CD4-positive, alpha-beta T cell (primary cell): ENCODE data around the gene PHF14. TPM values are rescaled to one million over a fixed set of nuclear protein-coding genes. Genes with fewer than 3 reads are reported as not detected.

ENCODE experiments used
- ATAC-seq: fragments of 200-7000 bp; cut with Tn5 transposase; one replicate; pipeline ENCODE4 v1.10.0; 2022; ENCODE audit warnings: mild to moderate bottlenecking; ENCODE audit not compliant: poor library complexity
- CTCF ChIA-PET: fragments of 350-600 bp; sonication (Branson Sonifier 250); formaldehyde crosslinking; loops from one replicate; lab custom pipeline; 2021; ENCODE audit warnings: antibody characterized with exemption, inconsistent platforms; lab: Charles Lee
- POLR2A ChIA-PET: fragments of 350-600 bp; sonication (Branson Sonifier 250); formaldehyde crosslinking; loops from one replicate; lab custom pipeline; 2021; ENCODE audit warnings: antibody characterized with exemption, inconsistent platforms; lab: Charles Lee
- DNase-seq, 14 experiments: peaks; one replicate each; pipeline ENCODE4 v3.0.0-alpha.2; 2013 to 2020; ENCODE audit warnings: mixed read lengths in 2 of 14
- H3K27ac ChIP-seq, 2 donors: one replicate each; pipeline versions ENCODE4 v1.5.1 to v1.7.0; 2013; ENCODE audit warnings: low read length in 2 of 2, low read depth in 1 of 2, mild to moderate bottlenecking in 1 of 2
- H3K27me3 ChIP-seq, 2 experiments: 1 replicate in 1 of 2; 2 replicates in 1 of 2; pipeline versions ENCODE4 v1.6.1 to v1.7.0; 2013; ENCODE audit warnings: low read length in 2 of 2, control low read depth in 1 of 2, mild to moderate bottlenecking in 1 of 2, moderate library complexity in 1 of 2; ENCODE audit not compliant: insufficient read depth in 2 of 2, control insufficient read depth in 1 of 2
- H3K36me3 ChIP-seq: one replicate; pipeline ENCODE4 v1.6.1; 2013; ENCODE audit warnings: low read length, control low read depth; ENCODE audit not compliant: insufficient read depth
- H3K4me1 ChIP-seq: one replicate; pipeline ENCODE4 v1.6.1; 2013; ENCODE audit warnings: low read length, control low read depth; ENCODE audit not compliant: insufficient read depth
- H3K4me3 ChIP-seq: one replicate; pipeline ENCODE4 v1.5.1; 2013; ENCODE audit warnings: mild to moderate bottlenecking, low read length, moderate library complexity
- H3K9me3 ChIP-seq, 2 experiments: 1 replicate in 1 of 2; 2 replicates in 1 of 2; pipeline versions ENCODE4 v1.6.1 to v1.7.0; 2013; ENCODE audit warnings: low read length in 2 of 2, mild to moderate bottlenecking in 2 of 2, control low read depth in 1 of 2, moderate library complexity in 1 of 2; ENCODE audit not compliant: control insufficient read depth in 1 of 2, insufficient read depth in 1 of 2
- H3K27ac Mint-ChIP-seq: one replicate; pipeline ENCODE4 v1.8.0; 2020; ENCODE audit warnings: mixed read lengths
- H3K27me3 Mint-ChIP-seq: one replicate; pipeline ENCODE4 v1.8.0; 2021; ENCODE audit warnings: mixed read lengths
- H3K36me3 Mint-ChIP-seq: one replicate; pipeline ENCODE4 v1.8.0; 2021; ENCODE audit warnings: low read depth, mixed read lengths
- H3K4me1 Mint-ChIP-seq: one replicate; pipeline ENCODE4 v1.8.0; 2021; ENCODE audit warnings: low read depth, mixed read lengths
- H3K4me3 Mint-ChIP-seq: one replicate; pipeline ENCODE4 v1.8.0; 2020; ENCODE audit warnings: mild to moderate bottlenecking, mixed read lengths
- H3K9me3 Mint-ChIP-seq: one replicate; pipeline ENCODE4 v1.8.0; 2020; ENCODE audit warnings: mixed read lengths
- intact Hi-C, 2 experiments: fragments of 100-400 bp; cut with DNase I in 1 of 2; cut with micrococcal nuclease in 1 of 2; formaldehyde crosslinking; loops; one replicate each; pipeline versions ENCODE4 v1.15.1 to v1.9.0; 2023 to 2025; cut with DNase I, micrococcal nuclease
- total RNA-seq, 174 experiments: library from RNA in 2 of 174; stranded (reverse) in 2 of 174; gene quantifications; one replicate each; pipeline ENCODE4 v1.2.3 and lab custom pipeline; 2021 to 2026
- TF ChIP-seq, protein P1 (sequence below): fragments of 200-600 bp; IDR thresholded peaks from one replicate; pipeline ENCODE4 v1.8.0; 2022; ENCODE audit warnings: antibody characterized with exemption, mild to moderate bottlenecking

PHF14 gene
- total RNA-seq, 2 experiments from 2014 or later: 23.1 TPM

DNA sequence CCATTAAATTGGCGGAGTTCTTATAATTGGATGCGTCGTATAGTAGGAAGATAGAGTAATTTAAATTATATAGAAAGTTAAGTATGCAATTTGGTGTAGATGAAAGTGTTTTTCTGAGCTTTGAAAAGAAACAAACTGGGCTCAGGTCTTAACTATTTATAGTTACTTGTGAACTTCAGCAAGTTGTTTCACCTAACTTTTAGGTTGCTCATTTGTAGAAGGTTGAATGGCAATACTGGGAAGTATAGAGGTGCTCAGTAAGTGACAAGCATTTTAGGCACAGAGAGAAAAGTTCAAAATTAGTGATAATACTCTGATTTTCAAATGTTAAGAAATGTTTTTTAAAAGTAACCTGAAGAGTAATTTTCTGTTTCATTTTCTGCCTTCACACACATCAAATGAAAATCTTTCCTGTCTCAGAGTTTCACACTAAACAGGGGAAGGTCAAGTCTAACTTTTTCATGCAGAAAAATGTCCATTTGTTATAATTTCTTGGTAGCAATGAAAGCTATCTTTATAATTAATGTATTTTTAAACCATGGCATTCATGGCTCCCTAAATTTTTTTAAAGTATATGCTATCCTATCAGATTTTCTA is 146.5 kb downstream of the PHF14 start:
- Histone ChIP-seq H3K27me3 (no peaks in the 10 kb centered on the region), H3K27ac (no peak overlapping the region), H3K4me3 (no peak overlapping the region), H3K36me3 (no peaks in the 10 kb centered on the region), H3K9me3 (no peaks in the 10 kb centered on the region), H3K4me1 (no peaks in the 10 kb centered on the region)
- ChIA-PET POLR2A (no interaction called here), CTCF (no interaction called here)
- Mint-ChIP-seq H3K27me3 (no peaks in the 10 kb centered on the region), H3K4me3 (no peak overlapping the region), H3K9me3 (peaks cover 2% of the 10 kb centered on the region), H3K4me1 (no peaks in the 10 kb centered on the region), H3K27ac (no peak overlapping the region), H3K36me3 (peaks cover 50% of the 10 kb centered on the region)
- intact Hi-C loops: no loop called here
- ATAC-seq (no peak), DNase-seq (no peak)
- TF ChIP-seq, protein P1, sequence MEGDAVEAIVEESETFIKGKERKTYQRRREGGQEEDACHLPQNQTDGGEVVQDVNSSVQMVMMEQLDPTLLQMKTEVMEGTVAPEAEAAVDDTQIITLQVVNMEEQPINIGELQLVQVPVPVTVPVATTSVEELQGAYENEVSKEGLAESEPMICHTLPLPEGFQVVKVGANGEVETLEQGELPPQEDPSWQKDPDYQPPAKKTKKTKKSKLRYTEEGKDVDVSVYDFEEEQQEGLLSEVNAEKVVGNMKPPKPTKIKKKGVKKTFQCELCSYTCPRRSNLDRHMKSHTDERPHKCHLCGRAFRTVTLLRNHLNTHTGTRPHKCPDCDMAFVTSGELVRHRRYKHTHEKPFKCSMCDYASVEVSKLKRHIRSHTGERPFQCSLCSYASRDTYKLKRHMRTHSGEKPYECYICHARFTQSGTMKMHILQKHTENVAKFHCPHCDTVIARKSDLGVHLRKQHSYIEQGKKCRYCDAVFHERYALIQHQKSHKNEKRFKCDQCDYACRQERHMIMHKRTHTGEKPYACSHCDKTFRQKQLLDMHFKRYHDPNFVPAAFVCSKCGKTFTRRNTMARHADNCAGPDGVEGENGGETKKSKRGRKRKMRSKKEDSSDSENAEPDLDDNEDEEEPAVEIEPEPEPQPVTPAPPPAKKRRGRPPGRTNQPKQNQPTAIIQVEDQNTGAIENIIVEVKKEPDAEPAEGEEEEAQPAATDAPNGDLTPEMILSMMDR: no peak

DNA sequence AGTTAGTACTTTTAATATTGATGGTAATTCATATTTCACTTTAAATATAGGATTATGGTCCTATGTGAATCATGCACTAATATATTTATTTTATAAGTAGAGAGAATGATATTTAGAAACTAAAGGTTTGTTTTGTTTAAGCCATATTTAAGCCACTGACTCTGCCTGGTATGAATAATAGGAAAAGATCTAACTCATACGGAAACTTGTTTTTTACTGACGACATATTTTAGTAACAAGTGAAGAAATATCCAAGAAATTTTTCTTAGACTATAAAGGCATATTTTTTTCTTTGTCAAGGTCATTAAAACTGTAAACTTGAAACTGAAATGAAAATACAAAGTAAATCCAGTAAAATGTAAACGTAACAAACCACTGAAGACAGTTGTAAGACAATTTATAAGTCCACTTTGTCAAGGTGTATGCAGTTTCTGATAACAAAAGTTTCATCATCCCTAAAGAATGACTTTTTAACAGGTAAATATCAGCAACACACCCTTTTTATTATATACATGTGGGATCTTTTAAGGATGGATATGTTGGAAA is 147.1 kb downstream of the PHF14 start:
- Mint-ChIP-seq H3K36me3 (peaks cover 45% of the 10 kb centered on the region), H3K27me3 (no peaks in the 10 kb centered on the region), H3K4me1 (peaks cover 4% of the 10 kb centered on the region), H3K9me3 (peaks cover 2% of the 10 kb centered on the region), H3K4me3 (no peak overlapping the region), H3K27ac (no peak overlapping the region)
- H3K9me3 ChIP-seq: no peaks in the 10 kb centered on the region
- no peak for DNase-seq
- H3K4me3 ChIP-seq: no peak overlapping the region
- POLR2A ChIA-PET: interaction anchor here (0.7 kb wide), 1 partner anchor 292 kb away, joined by 5 read pairs; no protein-coding TSS in a partner anchor
- intact Hi-C loops: no loop called here
- CTCF ChIA-PET: no interaction called here
- no peak for ATAC-seq
- TF ChIP-seq, protein P1: no peak
- no peak overlapping the region for H3K27ac ChIP-seq
- H3K36me3 ChIP-seq: no peaks in the 10 kb centered on the region
- H3K4me1 ChIP-seq: no peaks in the 10 kb centered on the region
- no peaks in the 10 kb centered on the region for H3K27me3 ChIP-seq

DNA sequence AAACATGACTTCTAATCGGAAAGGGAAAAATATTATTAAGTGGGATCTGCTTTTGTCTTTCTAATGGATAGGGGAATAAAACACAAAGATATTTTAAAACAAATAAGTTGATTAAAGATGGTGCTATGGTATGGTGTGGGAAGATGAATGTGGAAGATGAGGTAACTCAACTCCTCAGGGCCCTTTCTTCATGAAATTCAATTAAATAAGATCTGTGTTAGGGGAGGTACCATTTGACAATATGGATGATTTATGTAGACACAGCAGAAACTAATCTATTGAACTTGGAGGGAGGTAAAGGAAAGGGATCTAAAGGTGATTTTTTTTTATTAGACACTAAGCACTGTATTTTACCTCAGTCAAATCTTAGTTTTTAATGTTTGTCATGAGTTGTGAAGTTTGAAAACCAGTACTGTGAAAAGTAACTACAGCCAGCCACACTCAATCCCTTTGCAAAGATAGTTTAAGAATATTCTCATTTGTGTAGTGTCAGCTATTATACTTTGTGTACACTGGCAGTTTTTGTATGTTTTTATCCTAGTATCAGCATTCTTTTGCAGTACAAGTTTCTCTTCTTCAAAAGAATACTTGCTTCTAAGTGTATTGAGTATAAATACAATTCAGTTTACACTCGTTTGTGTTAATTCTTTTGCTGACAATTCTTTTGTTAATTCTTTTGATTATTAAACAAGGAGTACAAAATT is 151.3 kb downstream of the PHF14 start:
- no peak overlapping the region for H3K27ac Mint-ChIP-seq
- POLR2A ChIA-PET: no interaction called here
- no peaks in the 10 kb centered on the region for H3K27me3 Mint-ChIP-seq
- TF ChIP-seq, protein P1: no peak
- CTCF ChIA-PET: no interaction called here
- H3K36me3 Mint-ChIP-seq: peaks cover 32% of the 10 kb centered on the region
- H3K9me3 Mint-ChIP-seq: peaks cover 2% of the 10 kb centered on the region
- peaks cover 31% of the 10 kb centered on the region for H3K4me1 Mint-ChIP-seq
- Histone ChIP-seq H3K4me1 (no peaks in the 10 kb centered on the region), H3K27ac (no peak overlapping the region), H3K36me3 (no peaks in the 10 kb centered on the region), H3K4me3 (no peak overlapping the region), H3K9me3 (no peaks in the 10 kb centered on the region), H3K27me3 (no peaks in the 10 kb centered on the region)
- ATAC-seq: no peak
- DNase-seq: no peak
- intact Hi-C loops: no loop called here
- no peak overlapping the region for H3K4me3 Mint-ChIP-seq
